Right atrium auricular region (tissue), 2 donors: Measurements from ENCODE around the gene SRP19. TPM values are rescaled to one million over a fixed set of nuclear protein-coding genes. Genes with fewer than 3 reads are reported as not detected.

Experiments used
- DNase-seq: peaks from one replicate; pipeline ENCODE4 v3.0.0-alpha.2; 2019; ENCODE audit warnings: low spot score
- H3K27ac ChIP-seq, 2 donors: fragments of 200-600 bp; sonication (generic); 1 replicate in 1 of 2; 2 replicates in 1 of 2; pipeline ENCODE4 v1.5.1; 2016 to 2019
- H3K27me3 ChIP-seq, 2 donors: fragments of 200-600 bp; sonication (generic); one replicate each; pipeline versions ENCODE4 v1.5.1 to v1.6.0; 2017 to 2019
- H3K36me3 ChIP-seq: fragments of 200-600 bp; sonication (generic); one replicate; pipeline ENCODE4 v1.5.1; 2016
- H3K4me1 ChIP-seq, 2 donors: fragments of 200-600 bp; sonication (generic); one replicate each; pipeline versions ENCODE4 v1.5.1 to v1.6.0; 2017 to 2019
- H3K4me3 ChIP-seq, 2 donors: fragments of 200-600 bp; sonication (generic); 1 replicate in 1 of 2; 2 replicates in 1 of 2; pipeline ENCODE4 v1.5.1; 2017 to 2019; ENCODE audit warnings: mild to moderate bottlenecking in 1 of 2, moderate library complexity in 1 of 2
- H3K9me3 ChIP-seq, 2 donors: fragments of 200-600 bp; sonication (generic); one replicate each; pipeline ENCODE4 v1.5.1; 2019
- total RNA-seq, 2 donors: library from RNA; depleted of rRNA; stranded (reverse); fragments of >200 nt; gene quantifications; one replicate each; pipeline ENCODE4 v1.1.0, GENCODE V29; 2016
- TF ChIP-seq, protein P1 (sequence below), 2 donors: fragments of 200-600 bp; sonication (generic); IDR thresholded peaks; one replicate each; pipeline ENCODE4 v1.5.1; 2019; ENCODE audit warnings: antibody characterized with exemption in 2 of 2

The SRP19 gene
- total RNA-seq, 2 donors from 2014 or later = 48.0 to 57.7 TPM

DNA sequence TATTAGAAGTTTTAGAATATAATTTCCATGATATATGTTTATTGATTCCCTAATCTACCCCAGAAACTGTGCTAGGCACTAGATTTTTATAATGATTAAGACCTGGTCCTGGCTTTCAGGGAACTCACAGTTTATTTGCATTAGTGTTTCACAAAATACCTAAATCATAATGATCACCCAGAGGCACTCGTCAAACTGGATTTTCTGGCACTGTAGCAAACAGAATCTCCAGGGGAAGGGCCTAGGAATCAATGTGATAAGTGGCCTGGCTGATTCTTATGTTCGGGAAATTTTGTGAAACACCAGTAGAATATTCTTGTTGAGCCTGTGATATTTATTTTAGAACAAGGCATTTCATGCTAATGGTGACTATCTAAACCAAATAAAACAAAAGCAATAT lies 37.4 kb upstream of the SRP19 start:
- H3K4me3 ChIP-seq = no peak overlapping the region
- no peaks in the 10 kb centered on the region for H3K27me3 ChIP-seq
- H3K27ac ChIP-seq = no peak overlapping the region
- no peaks in the 10 kb centered on the region for H3K4me1 ChIP-seq
- DNase-seq = no peak
- TF ChIP-seq, protein P1, sequence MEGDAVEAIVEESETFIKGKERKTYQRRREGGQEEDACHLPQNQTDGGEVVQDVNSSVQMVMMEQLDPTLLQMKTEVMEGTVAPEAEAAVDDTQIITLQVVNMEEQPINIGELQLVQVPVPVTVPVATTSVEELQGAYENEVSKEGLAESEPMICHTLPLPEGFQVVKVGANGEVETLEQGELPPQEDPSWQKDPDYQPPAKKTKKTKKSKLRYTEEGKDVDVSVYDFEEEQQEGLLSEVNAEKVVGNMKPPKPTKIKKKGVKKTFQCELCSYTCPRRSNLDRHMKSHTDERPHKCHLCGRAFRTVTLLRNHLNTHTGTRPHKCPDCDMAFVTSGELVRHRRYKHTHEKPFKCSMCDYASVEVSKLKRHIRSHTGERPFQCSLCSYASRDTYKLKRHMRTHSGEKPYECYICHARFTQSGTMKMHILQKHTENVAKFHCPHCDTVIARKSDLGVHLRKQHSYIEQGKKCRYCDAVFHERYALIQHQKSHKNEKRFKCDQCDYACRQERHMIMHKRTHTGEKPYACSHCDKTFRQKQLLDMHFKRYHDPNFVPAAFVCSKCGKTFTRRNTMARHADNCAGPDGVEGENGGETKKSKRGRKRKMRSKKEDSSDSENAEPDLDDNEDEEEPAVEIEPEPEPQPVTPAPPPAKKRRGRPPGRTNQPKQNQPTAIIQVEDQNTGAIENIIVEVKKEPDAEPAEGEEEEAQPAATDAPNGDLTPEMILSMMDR (IDR thresholded peaks at IDR 0.05) = no peak
- peaks cover 50% of the 10 kb centered on the region for H3K36me3 ChIP-seq
- H3K9me3 ChIP-seq = no peaks in the 10 kb centered on the region

DNA sequence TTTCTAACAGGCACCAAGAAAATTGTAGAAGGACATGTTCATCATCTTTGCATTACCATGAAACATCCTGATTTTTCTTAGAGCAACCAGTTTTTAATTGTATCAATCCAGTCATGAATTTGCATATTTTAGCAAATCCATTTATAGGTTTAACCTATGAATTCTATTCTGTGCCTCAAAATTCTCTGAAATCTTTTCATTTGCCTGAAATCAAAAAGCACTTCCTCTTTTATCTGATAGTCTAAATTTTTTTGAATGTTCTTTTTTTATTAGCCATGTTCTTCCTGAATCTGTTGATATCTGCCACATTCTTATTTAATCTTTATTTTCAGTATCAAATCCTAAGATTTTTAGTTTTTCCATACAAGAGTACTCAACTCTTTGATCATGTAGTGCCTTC lies 36.9 kb upstream of the SRP19 start:
- TF ChIP-seq, protein P1 (IDR thresholded peaks at IDR 0.05) = no peak
- Histone ChIP-seq H3K4me1 (no peaks in the 10 kb centered on the region), H3K27ac (no peak overlapping the region), H3K4me3 (no peak overlapping the region), H3K36me3 (peaks cover 55% of the 10 kb centered on the region), H3K9me3 (no peaks in the 10 kb centered on the region), H3K27me3 (no peaks in the 10 kb centered on the region)
- DNase-seq = no peak

DNA sequence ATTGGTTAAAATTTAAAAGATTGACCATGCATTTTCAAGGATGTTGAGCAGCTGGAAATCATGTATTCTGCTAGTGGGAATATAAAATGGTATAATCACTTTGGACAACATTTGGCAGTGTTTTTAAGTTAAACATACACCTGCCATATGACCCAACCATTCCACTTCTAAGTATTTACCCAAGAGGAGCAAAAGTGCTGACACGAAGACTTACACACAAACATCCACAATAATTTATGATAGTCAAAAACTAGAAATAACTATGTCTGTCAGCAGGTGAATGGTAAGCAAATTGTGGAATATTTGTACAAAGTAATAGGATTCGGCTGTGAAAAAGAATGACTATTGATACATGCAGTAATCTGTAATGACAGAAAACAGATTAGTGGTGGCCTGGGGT lies 30.7 kb upstream of the SRP19 start:
- H3K36me3 ChIP-seq = peaks cover 39% of the 10 kb centered on the region
- no peak for DNase-seq
- no peak overlapping the region for H3K27ac ChIP-seq
- no peaks in the 10 kb centered on the region for H3K9me3 ChIP-seq
- H3K4me1 ChIP-seq = no peaks in the 10 kb centered on the region
- H3K27me3 ChIP-seq = no peaks in the 10 kb centered on the region
- H3K4me3 ChIP-seq = no peak overlapping the region
- TF ChIP-seq, protein P1 (IDR thresholded peaks at IDR 0.05) = no peak

DNA sequence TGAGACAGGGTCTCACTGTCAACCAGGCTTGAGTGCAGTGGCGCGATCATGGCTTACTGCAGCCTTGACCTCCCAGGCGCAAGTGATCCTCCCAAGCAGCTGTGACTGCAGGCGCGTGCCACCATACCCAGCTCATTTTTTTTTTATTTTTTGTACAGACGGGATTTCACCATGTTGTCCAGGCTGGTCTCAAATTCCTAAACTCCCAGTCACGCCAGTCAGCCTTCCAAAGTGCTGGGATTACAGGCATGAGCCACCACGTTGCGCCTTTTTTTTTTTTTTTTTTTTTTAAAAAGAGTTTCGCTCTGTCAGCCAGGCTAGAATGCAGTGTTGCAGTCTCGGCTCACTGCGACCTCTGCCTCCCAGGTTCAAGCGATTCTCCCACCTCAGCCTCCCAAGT lies 27.1 kb upstream of the SRP19 start:
- no peak overlapping the region for H3K4me3 ChIP-seq
- no peaks in the 10 kb centered on the region for H3K9me3 ChIP-seq
- H3K4me1 ChIP-seq = no peaks in the 10 kb centered on the region
- no peak for DNase-seq
- TF ChIP-seq, protein P1 (IDR thresholded peaks at IDR 0.05) = no peak
- H3K36me3 ChIP-seq = peaks cover 34% of the 10 kb centered on the region
- no peak overlapping the region for H3K27ac ChIP-seq
- H3K27me3 ChIP-seq = no peaks in the 10 kb centered on the region

DNA sequence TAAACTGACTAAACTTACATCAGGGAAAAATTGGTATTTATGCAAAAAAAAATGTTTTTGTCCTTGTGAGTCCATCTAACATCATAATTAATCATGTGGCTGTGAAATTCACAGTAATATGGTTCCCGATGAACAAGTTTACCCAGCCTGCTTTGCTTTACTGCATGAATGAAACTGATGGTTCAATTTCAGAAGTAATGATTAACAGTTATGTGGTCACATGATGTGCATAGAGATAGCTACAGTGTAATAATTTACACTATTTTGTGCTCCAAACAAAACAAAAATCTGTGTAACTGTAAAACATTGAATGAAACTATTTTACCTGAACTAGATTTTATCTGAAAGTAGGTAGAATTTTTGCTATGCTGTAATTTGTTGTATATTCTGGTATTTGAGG lies 16.6 kb upstream of the SRP19 start:
- no peak overlapping the region for H3K27ac ChIP-seq
- H3K27me3 ChIP-seq = no peaks in the 10 kb centered on the region
- no peak for DNase-seq
- no peaks in the 10 kb centered on the region for H3K36me3 ChIP-seq
- no peaks in the 10 kb centered on the region for H3K4me1 ChIP-seq
- no peaks in the 10 kb centered on the region for H3K9me3 ChIP-seq
- TF ChIP-seq, protein P1 (IDR thresholded peaks at IDR 0.05) = no peak
- H3K4me3 ChIP-seq = no peak overlapping the region

DNA sequence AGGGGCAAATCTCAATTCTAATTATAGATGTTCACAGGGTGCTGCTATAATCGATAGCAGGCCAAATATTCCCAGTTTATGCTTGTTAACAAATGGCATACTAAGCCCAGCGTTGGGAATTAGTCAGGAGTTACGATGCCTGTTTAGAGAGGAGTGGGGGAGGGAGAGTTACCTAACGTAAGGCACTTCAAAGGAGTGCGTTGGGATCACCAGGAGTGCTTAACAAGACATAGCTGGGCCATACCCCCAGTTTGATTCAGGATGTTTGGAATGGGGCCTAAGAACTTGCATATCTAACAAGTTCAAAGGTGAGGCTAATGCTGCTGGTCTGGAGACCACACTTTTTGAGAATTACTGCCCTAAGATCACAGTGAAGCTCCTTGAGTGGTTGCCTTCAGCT lies 14.5 kb upstream of the SRP19 start:
- Histone ChIP-seq H3K4me1 (no peaks in the 10 kb centered on the region), H3K4me3 (no peak overlapping the region), H3K27me3 (no peaks in the 10 kb centered on the region), H3K36me3 (no peaks in the 10 kb centered on the region), H3K27ac (no peak overlapping the region), H3K9me3 (no peaks in the 10 kb centered on the region)
- TF ChIP-seq, protein P1 (IDR thresholded peaks at IDR 0.05) = no peak
- DNase-seq = no peak
